Trophoblast cell (in vitro differentiated cells and primary cell): ENCODE measurements around the gene HBZ. TPM values are rescaled to one million over a fixed set of nuclear protein-coding genes. Genes with fewer than 3 reads are reported as not detected.

Experiments
- DNase-seq, 2 donors: peaks; one replicate each; pipeline ENCODE4 v3.0.0-alpha.2; 2016
- H2AFZ ChIP-seq: 2 replicates; pipeline ENCODE4 v1.6.1; 2013; ENCODE audit warnings: low read length, moderate library complexity, mild to moderate bottlenecking; ENCODE audit not compliant: insufficient read depth, poor library complexity
- H2AK5ac ChIP-seq: 2 replicates; pipeline ENCODE4 v1.6.1; 2013; ENCODE audit warnings: mild to moderate bottlenecking, low read length
- H2BK120ac ChIP-seq: 2 replicates; pipeline ENCODE4 v1.6.1; 2013; ENCODE audit warnings: low read length, mild to moderate bottlenecking, moderate library complexity; ENCODE audit not compliant: insufficient read depth, poor library complexity
- H2BK12ac ChIP-seq: 2 replicates; pipeline ENCODE4 v1.6.1; 2013; ENCODE audit warnings: mild to moderate bottlenecking, low read length, moderate library complexity
- H2BK5ac ChIP-seq: 2 replicates; pipeline ENCODE4 v1.6.1; 2013; ENCODE audit warnings: low read length, low read depth, moderate library complexity, mild to moderate bottlenecking; ENCODE audit not compliant: poor library complexity
- H3K14ac ChIP-seq: 2 replicates; pipeline ENCODE4 v1.6.1; 2013; ENCODE audit warnings: mild to moderate bottlenecking, low read length
- H3K18ac ChIP-seq: 2 replicates; pipeline ENCODE4 v1.6.1; 2013; ENCODE audit warnings: mild to moderate bottlenecking, low read length
- H3K23ac ChIP-seq: 2 replicates; pipeline ENCODE4 v1.6.1; 2013; ENCODE audit warnings: low read length
- H3K27ac ChIP-seq: 2 replicates; pipeline ENCODE4 v1.5.1; 2013; ENCODE audit warnings: low read depth, mild to moderate bottlenecking, inconsistent platforms, low read length, moderate library complexity
- H3K27me3 ChIP-seq: 2 replicates; pipeline ENCODE4 v1.6.1; 2013; ENCODE audit warnings: inconsistent platforms, mild to moderate bottlenecking, low read length, moderate library complexity; ENCODE audit not compliant: insufficient read depth
- H3K36me3 ChIP-seq, 2 experiments: 1 replicate in 1 of 2; 2 replicates in 1 of 2; pipeline ENCODE4 v1.6.1; 2013; ENCODE audit warnings: low read length in 2 of 2, mild to moderate bottlenecking in 2 of 2, moderate library complexity in 1 of 2; ENCODE audit not compliant: insufficient read depth in 2 of 2, control insufficient read depth in 1 of 2
- H3K4ac ChIP-seq: 2 replicates; pipeline ENCODE4 v1.6.1; 2013; ENCODE audit warnings: low read depth, mild to moderate bottlenecking, low read length, moderate library complexity
- H3K4me1 ChIP-seq, 2 experiments: 1 replicate in 1 of 2; 2 replicates in 1 of 2; pipeline ENCODE4 v1.6.1; 2013; ENCODE audit warnings: low read length in 2 of 2, mild to moderate bottlenecking in 2 of 2, moderate library complexity in 1 of 2; ENCODE audit not compliant: insufficient read depth in 2 of 2, control insufficient read depth in 1 of 2
- H3K4me2 ChIP-seq: 2 replicates; pipeline ENCODE4 v1.6.1; 2013; ENCODE audit warnings: inconsistent platforms, mild to moderate bottlenecking, low read length, moderate library complexity
- H3K4me3 ChIP-seq: 2 replicates; pipeline ENCODE4 v1.5.1; 2013; ENCODE audit warnings: mild to moderate bottlenecking, low read depth, low read length, inconsistent platforms
- H3K79me1 ChIP-seq: one replicate; pipeline ENCODE4 v1.6.1; 2013; ENCODE audit warnings: low read length
- H3K79me2 ChIP-seq: 2 replicates; pipeline ENCODE4 v1.6.1; 2013; ENCODE audit warnings: low read length, mild to moderate bottlenecking; ENCODE audit not compliant: control insufficient read depth, insufficient read depth, poor library complexity
- H3K9ac ChIP-seq: 2 replicates; pipeline ENCODE4 v1.6.1; 2013; ENCODE audit warnings: mild to moderate bottlenecking, low read length
- H3K9me3 ChIP-seq: 2 replicates; pipeline ENCODE4 v1.6.1; 2013; ENCODE audit warnings: low read depth, mild to moderate bottlenecking, control low read depth, inconsistent platforms, low read length; ENCODE audit not compliant: insufficient read depth
- H4K12ac ChIP-seq: 2 replicates; pipeline ENCODE4 v1.6.1; 2013; ENCODE audit warnings: low read depth, mild to moderate bottlenecking, low read length, moderate library complexity
- H4K8ac ChIP-seq: 2 replicates; pipeline ENCODE4 v1.6.1; 2013; ENCODE audit warnings: low read depth, mild to moderate bottlenecking, low read length, moderate library complexity
- H4K91ac ChIP-seq: one replicate; pipeline ENCODE4 v1.6.1; 2013; ENCODE audit warnings: low read depth, mild to moderate bottlenecking, low read length, moderate library complexity
- WGBS: extraction: QIAGEN DNeasy Blood & Tissue Kit; methylation state at CpG from one replicate; pipeline ENCODE4 v1.1.7; 2013; ENCODE audit warnings: missing lambda C conversion rate; ENCODE audit not compliant: insufficient read length, insufficient coverage; ENCODE audit errors: extremely low coverage; 5-methylcytosine and 5-hydroxymethylcytosine counted together
- polyA plus RNA-seq: library from polyadenylated mRNA; stranded (reverse); fragments of 200-250 nt; gene quantifications from 2 replicates; pipeline ENCODE4 v1.2.3, GENCODE V29; 2013

Gene HBZ
- polyA plus RNA-seq: not detected in 2 replicates

- Histone ChIP-seq H3K9ac (no peak within 1 kb of the TSS), H3K27ac (no peak within 1 kb of the TSS), H3K9me3 (peaks cover 4% of the 10 kb centered on the region), H2BK120ac (no peak within 1 kb of the TSS), H4K12ac (no peak within 1 kb of the TSS), H2BK5ac (no peak within 1 kb of the TSS), H2AK5ac (no peak within 1 kb of the TSS), H3K4me1 (peaks cover 5 to 6% of the 10 kb centered on the region in 2 experiments), H3K79me1 (no peaks in the 10 kb centered on the region), H4K91ac (no peak within 1 kb of the TSS), H3K14ac (no peak within 1 kb of the TSS), H3K18ac (no peak within 1 kb of the TSS), H3K4me3 (no peak within 1 kb of the TSS), H3K4me2 (no peak within 1 kb of the TSS), H3K27me3 (peaks cover 25% of the 10 kb centered on the region), H2BK12ac (no peak within 1 kb of the TSS), H4K8ac (no peak within 1 kb of the TSS), H3K79me2 (no peaks in the 10 kb centered on the region), H3K4ac (no peak within 1 kb of the TSS), H3K23ac (no peak within 1 kb of the TSS), H3K36me3 (no peaks in the 10 kb centered on the region), H2AFZ (no peak within 1 kb of the TSS)
- WGBS: no CpG with 5 or more reads among the region's 17 CpGs
- no peak for DNase-seq
Measured at GRCh38 chr16:152141-153128, at the start of gene HBZ. HBZ (plus strand) TSS chr16:152644; CDS start chr16:152910, 266 bp downstream.

GRCh38 chr16:104355-104754, 48.1 kb upstream of the HBZ start:
- WGBS: no CpG with 5 or more reads among the region's 5 CpGs

DNA sequence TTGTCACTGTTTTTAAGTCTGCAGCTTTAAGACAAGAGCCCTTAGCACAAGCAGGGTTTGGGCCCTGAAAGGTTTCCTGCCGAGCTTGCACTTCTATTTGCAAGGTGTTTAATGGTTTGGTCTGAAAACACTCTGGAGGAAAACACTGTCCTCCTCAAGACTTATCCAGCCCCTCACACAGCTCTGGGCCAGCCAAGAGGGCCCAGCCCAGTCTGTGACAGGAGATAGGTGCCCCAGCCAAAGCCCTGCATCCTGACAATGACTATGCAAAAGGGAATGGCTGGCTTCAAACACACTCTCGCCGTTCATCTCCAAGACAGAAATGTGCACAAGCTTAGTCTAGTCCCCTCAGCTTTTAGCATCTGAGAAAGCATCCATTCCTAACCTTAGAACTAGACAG, 47.5 kb upstream of the HBZ start:
- Histone ChIP-seq H4K8ac (no peak overlapping the region), H3K79me1 (no peaks in the 10 kb centered on the region), H3K79me2 (no peaks in the 10 kb centered on the region), H3K4me2 (no peak overlapping the region), H4K91ac (no peak overlapping the region), H3K9me3 (peaks cover 3% of the 10 kb centered on the region), H3K27me3 (no peaks in the 10 kb centered on the region), H3K4ac (no peak overlapping the region), H2BK120ac (no peak overlapping the region), H3K27ac (no peak overlapping the region), H4K12ac (no peak overlapping the region), H3K23ac (no peak overlapping the region), H3K4me1 (no peaks in the 10 kb centered on the region), H2AFZ (no peak overlapping the region), H3K4me3 (no peak overlapping the region), H3K36me3 (peaks cover 8 to 31% of the 10 kb centered on the region in 2 experiments), H2BK12ac (no peak overlapping the region), H2AK5ac (no peak overlapping the region), H3K18ac (no peak overlapping the region), H3K9ac (no peak overlapping the region), H2BK5ac (no peak overlapping the region), H3K14ac (no peak overlapping the region)
- no peak for DNase-seq
- WGBS: no CpG with 5 or more reads among the region's 3 CpGs

More at GRCh38 chr16:104355-104754, 48.1 kb upstream of the HBZ start:
- no peak overlapping the region for H4K8ac ChIP-seq
- H3K18ac ChIP-seq: no peak overlapping the region
- H3K79me2 ChIP-seq: no peaks in the 10 kb centered on the region
- no peaks in the 10 kb centered on the region for H3K79me1 ChIP-seq
- no peak overlapping the region for H4K91ac ChIP-seq
- H3K9ac ChIP-seq: peak overlapping the region; percentile 33
- no peak overlapping the region for H2AK5ac ChIP-seq
- no peak overlapping the region for H2BK5ac ChIP-seq
- DNase-seq: no peak
- H3K14ac ChIP-seq: no peak overlapping the region
- no peak overlapping the region for H2BK120ac ChIP-seq
- H3K4ac ChIP-seq: no peak overlapping the region
- no peak overlapping the region for H3K27ac ChIP-seq
- no peak overlapping the region for H2AFZ ChIP-seq
- no peaks in the 10 kb centered on the region for H3K27me3 ChIP-seq
- no peak overlapping the region for H3K4me3 ChIP-seq
- H4K12ac ChIP-seq: no peak overlapping the region
- H3K36me3 ChIP-seq: peaks cover 8 to 30% of the 10 kb centered on the region in 2 experiments
- peaks cover 3% of the 10 kb centered on the region for H3K9me3 ChIP-seq
- no peak overlapping the region for H3K23ac ChIP-seq
- H2BK12ac ChIP-seq: no peak overlapping the region
- no peaks in the 10 kb centered on the region for H3K4me1 ChIP-seq
- no peak overlapping the region for H3K4me2 ChIP-seq

DNA sequence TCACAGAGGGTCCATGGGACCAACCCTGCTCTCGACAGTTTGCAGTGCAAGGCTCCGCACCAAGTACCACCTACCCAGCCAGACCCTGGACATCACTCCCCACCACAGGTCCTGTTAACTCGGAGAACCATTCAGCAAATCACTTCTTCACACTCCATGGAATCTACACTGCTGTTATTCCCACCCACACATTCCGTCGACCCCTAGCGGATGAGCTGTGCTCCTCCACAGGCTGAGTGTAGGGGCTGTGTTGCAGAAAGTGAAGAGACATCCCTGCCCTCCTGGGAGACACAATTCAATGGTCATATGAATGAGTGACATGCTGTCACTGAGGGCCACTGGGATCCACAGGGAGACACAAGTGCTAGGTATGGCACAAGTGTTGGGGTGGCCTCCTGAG, 46.9 kb upstream of the HBZ start:
- WGBS: no CpG with 5 or more reads among the region's 6 CpGs
- H3K4me1 ChIP-seq: no peaks in the 10 kb centered on the region

More for the DNA sequence above, 46.9 kb upstream of the HBZ start:
- Histone ChIP-seq H4K91ac (no peak overlapping the region), H3K9ac (peak overlapping the region; percentile 27), H3K4ac (no peak overlapping the region), H2BK12ac (no peak overlapping the region), H2AFZ (no peak overlapping the region), H3K79me1 (no peaks in the 10 kb centered on the region), H4K8ac (no peak overlapping the region), H2BK120ac (no peak overlapping the region), H3K27ac (no peak overlapping the region), H2AK5ac (no peak overlapping the region), H3K4me2 (no peak overlapping the region), H3K18ac (no peak overlapping the region), H3K27me3 (no peaks in the 10 kb centered on the region), H3K23ac (no peak overlapping the region), H3K4me3 (peak overlapping the region; percentile 20), H3K14ac (no peak overlapping the region), H3K9me3 (peaks cover 3% of the 10 kb centered on the region), H4K12ac (no peak overlapping the region), H3K79me2 (no peaks in the 10 kb centered on the region), H2BK5ac (no peak overlapping the region), H3K36me3 (peaks cover 11 to 33% of the 10 kb centered on the region in 2 experiments)
- no peak for DNase-seq
